Esophagus squamous epithelium (tissue), 5 donors: ENCODE measurements around the gene TSPAN9. TPM values are rescaled to one million over a fixed set of nuclear protein-coding genes. Genes with fewer than 3 reads are reported as not detected.

ENCODE experiments used
- DNase-seq: peaks from one replicate; lab custom pipeline; 2025; lab: John Stamatoyannopoulos, UW
- H3K27ac ChIP-seq, 4 donors: fragments of 200-600 bp; sonication (generic); one replicate each; pipeline ENCODE4 v1.5.1; 2016 to 2019; ENCODE audit warnings: mild to moderate bottlenecking in 1 of 4
- H3K27me3 ChIP-seq, 4 donors: fragments of 200-600 bp; sonication (generic); 1 replicate in 3 of 4; 2 replicates in 1 of 4; pipeline versions ENCODE4 v1.5.1 to v1.6.0; 2017 to 2021; ENCODE audit warnings: antibody characterized with exemption in 1 of 4
- H3K36me3 ChIP-seq, 3 donors: fragments of 200-600 bp; sonication (generic); one replicate each; pipeline ENCODE4 v1.5.1; 2016 to 2019
- H3K4me1 ChIP-seq, 3 donors: fragments of 200-600 bp; sonication (generic); one replicate each; pipeline ENCODE4 v1.5.1; 2017 to 2019
- H3K4me3 ChIP-seq, 4 donors: fragments of 200-600 bp; sonication (generic); 1 replicate in 3 of 4; 2 replicates in 1 of 4; pipeline ENCODE4 v1.5.1; 2016 to 2019; ENCODE audit warnings: mild to moderate bottlenecking in 2 of 4, moderate library complexity in 1 of 4
- H3K9me3 ChIP-seq, 3 donors: fragments of 200-600 bp; sonication (generic); one replicate each; pipeline ENCODE4 v1.5.1; 2016 to 2019
- CTCF ChIP-seq, 6 experiments: fragments of 450-650 bp in 4 of 6; fragments of 200-600 bp in 2 of 6; sonication (generic) in 2 of 6; IDR thresholded peaks; one replicate each; pipeline ENCODE4 v1.5.1; 2016 to 2019; ENCODE audit warnings: antibody characterized with exemption in 6 of 6, mild to moderate bottlenecking in 4 of 6, moderate library complexity in 4 of 6
- POLR2A ChIP-seq, 4 donors: fragments of 450-650 bp; IDR thresholded peaks; one replicate each; pipeline ENCODE4 v1.6.1; 2017; ENCODE audit warnings: antibody characterized with exemption in 4 of 4, mild to moderate bottlenecking in 4 of 4, moderate library complexity in 3 of 4
- WGBS, 2 donors: methylation state at CpG; one replicate each; pipeline ENCODE4 v1.1.5; 2018; 5-methylcytosine and 5-hydroxymethylcytosine counted together
- intact Hi-C: fragments of 100-400 bp; cut with DNase I; formaldehyde crosslinking; loops from one replicate; pipeline ENCODE4 v1.15.0; 2022
- total RNA-seq, 4 donors: library from RNA; depleted of rRNA; stranded (reverse); fragments of >200 nt; gene quantifications; one replicate each; pipeline ENCODE4 v1.1.0, GENCODE V29; 2016
- donor health status: DM: yes; HTN: yes; CAD: no.

Gene TSPAN9
- total RNA-seq, 4 donors from 2014 or later = 10.6 to 23.7 (median 17.6) TPM

- WGBS, 2 donors = 87 to 93% methylated on average over 8 to 9 of the region's 9 CpGs
- DNase-seq = no peak
- Histone ChIP-seq H3K9me3 (no peaks in the 10 kb centered on the region), H3K4me1 (peaks cover 0 to 33% (median 9%) of the 10 kb centered on the region in 3 donors), H3K27ac (no peak overlapping the region), H3K4me3 (no peak overlapping the region), H3K27me3 (no peaks in the 10 kb centered on the region), H3K36me3 (no peaks in the 10 kb centered on the region)
- no peak for TF ChIP-seq CTCF (IDR thresholded peaks at IDR 0.05)
- TF ChIP-seq POLR2A (IDR thresholded peaks at IDR 0.05) = no peak
- intact Hi-C loops = no loop called here
Observed at GRCh38 chr12:3140284-3140683, 63.1 kb downstream of the TSPAN9 start.

DNA sequence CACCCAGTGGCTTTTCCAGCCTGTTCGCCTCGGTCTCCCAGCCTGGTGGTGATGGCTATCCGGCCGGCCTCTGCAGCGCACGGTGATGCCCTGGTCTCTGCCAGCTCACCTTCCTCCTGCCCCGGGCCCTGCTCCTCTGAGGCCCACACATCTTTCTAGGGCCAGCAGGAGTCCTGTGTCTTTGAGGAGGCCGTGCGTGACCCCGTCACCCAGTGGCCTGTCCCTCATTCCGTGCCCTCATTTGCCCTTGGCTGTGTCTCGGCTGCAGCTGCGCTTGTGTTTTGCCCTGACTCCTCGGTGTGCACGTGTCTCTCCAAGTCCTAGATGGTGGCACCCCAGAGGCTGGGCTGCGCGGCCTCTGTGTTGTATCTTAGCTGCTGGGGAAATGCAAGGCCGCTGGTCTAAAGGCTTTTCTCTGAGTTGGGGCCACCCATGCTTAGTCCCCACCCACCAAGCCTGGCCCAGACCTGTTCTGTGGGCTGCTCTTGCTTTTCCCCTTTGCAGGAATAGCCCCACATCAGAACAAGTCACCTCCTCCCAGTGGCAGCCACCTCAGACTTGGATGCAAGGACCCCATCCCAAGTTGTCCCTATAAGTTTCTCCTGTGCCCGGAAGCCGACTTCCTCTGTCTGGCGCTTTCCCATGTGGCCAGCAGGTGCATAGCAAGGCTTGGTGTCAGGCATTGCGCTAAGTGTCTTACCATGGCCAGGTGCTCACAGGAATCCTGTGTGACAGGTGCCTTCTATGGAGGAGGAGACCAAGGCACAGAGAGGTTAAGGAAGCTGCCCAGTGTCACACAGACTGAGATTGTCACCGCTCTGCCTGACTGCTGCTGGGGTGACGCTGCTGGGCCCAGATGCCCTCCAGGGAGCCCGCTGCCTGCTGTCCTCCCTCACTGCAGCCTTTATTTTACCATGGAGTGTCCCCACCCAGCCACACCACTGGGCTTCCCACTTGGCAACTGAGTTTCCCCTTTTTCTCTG lies 64.5 kb downstream of the TSPAN9 start:
- H3K4me1 ChIP-seq = peaks cover 0 to 30% (median 9%) of the 10 kb centered on the region in 3 donors
- whole genome bisulfite sequencing, 2 donors = 85 to 86% methylated on average over 17 to 20 of the region's 25 CpGs
- H3K4me3 ChIP-seq = no peak overlapping the region
- H3K27me3 ChIP-seq = no peaks in the 10 kb centered on the region
- H3K27ac ChIP-seq = no peak overlapping the region
- intact Hi-C loops = no loop called here
- DNase-seq = no peak
- no peaks in the 10 kb centered on the region for H3K36me3 ChIP-seq
- peak in 2 of 6 experiments; percentile 4 to 14 for TF ChIP-seq CTCF (IDR thresholded peaks at IDR 0.05)
- no peak for TF ChIP-seq POLR2A (IDR thresholded peaks at IDR 0.05)
- no peaks in the 10 kb centered on the region for H3K9me3 ChIP-seq

DNA sequence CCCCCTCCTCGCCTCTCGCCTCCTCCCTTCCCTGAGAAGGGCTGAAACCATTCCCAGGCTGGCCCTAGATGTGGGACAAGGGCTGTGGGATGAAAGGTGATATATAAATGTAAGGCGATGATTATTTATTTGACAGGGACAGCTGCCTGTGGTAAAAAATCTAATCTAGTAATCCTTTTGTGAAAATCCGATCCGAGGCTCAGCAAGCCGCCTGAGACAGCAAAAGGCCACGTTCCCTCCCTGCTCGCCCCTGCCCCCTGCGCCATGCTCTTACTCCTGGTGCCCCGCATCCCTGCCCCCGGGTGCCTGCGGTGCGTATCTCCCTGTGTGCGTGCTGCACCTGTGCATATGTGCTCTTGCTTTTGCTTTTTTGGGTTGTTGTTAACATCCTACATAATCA lies 65.2 kb downstream of the TSPAN9 start:
- Histone ChIP-seq H3K4me1 (peaks cover 0 to 22% (median 5%) of the 10 kb centered on the region in 3 donors), H3K27ac (no peak overlapping the region), H3K36me3 (no peaks in the 10 kb centered on the region), H3K4me3 (no peak overlapping the region), H3K27me3 (no peaks in the 10 kb centered on the region), H3K9me3 (no peaks in the 10 kb centered on the region)
- WGBS, 2 donors = 87 to 90% methylated on average over 13 to 14 of the region's 14 CpGs
- DNase-seq = no peak
- no peak for TF ChIP-seq CTCF (IDR thresholded peaks at IDR 0.05)
- no peak for TF ChIP-seq POLR2A (IDR thresholded peaks at IDR 0.05)
- intact Hi-C loops = no loop called here

- Histone ChIP-seq H3K4me1 (peaks cover 0 to 29% (median 4%) of the 10 kb centered on the region in 3 donors), H3K9me3 (no peaks in the 10 kb centered on the region), H3K36me3 (no peaks in the 10 kb centered on the region), H3K27ac (no peak overlapping the region), H3K27me3 (no peaks in the 10 kb centered on the region), H3K4me3 (no peak overlapping the region)
- TF ChIP-seq CTCF (IDR thresholded peaks at IDR 0.05) (no peak), POLR2A (IDR thresholded peaks at IDR 0.05) (no peak)
- 75 to 83% methylated on average over 1 to 6 of the region's 7 CpGs for WGBS, 2 donors
- no peak for DNase-seq
- intact Hi-C loops = no loop called here
Observed at GRCh38 chr12:3144495-3144894, 67.3 kb downstream of the TSPAN9 start.

GRCh38 chr12:3145033-3145432 lies 67.9 kb downstream of the TSPAN9 start:
- no peak for TF ChIP-seq POLR2A (IDR thresholded peaks at IDR 0.05)
- TF ChIP-seq CTCF (IDR thresholded peaks at IDR 0.05) = no peak
- Histone ChIP-seq H3K27me3 (no peaks in the 10 kb centered on the region), H3K4me1 (peaks cover 0 to 35% (median 4%) of the 10 kb centered on the region in 3 donors), H3K27ac (no peak overlapping the region), H3K36me3 (no peaks in the 10 kb centered on the region), H3K9me3 (no peaks in the 10 kb centered on the region), H3K4me3 (no peak overlapping the region)
- intact Hi-C loops = no loop called here
- no peak for DNase-seq
- WGBS, 2 donors = 73 to 84% methylated on average over 13 of the region's 13 CpGs
